GM21619 (cell line): ENCODE measurements around the gene CD53.
"Not testable (repeated sequence)": the region's sequence is repeated elsewhere in the genome, so short reads cannot be mapped to it uniquely, and the experiment has no call there.

Source experiments
- ATAC-seq: cut with Tn5 transposase; IDR thresholded peaks from one replicate; pipeline ENCODE4 v1.9.1; 2021; ENCODE audit not compliant: unreplicated experiment

CD53 gene

GRCh38 chr1:110914676-110915075, 41.7 kb downstream of the CD53 start:
- ATAC-seq: no peak

DNA sequence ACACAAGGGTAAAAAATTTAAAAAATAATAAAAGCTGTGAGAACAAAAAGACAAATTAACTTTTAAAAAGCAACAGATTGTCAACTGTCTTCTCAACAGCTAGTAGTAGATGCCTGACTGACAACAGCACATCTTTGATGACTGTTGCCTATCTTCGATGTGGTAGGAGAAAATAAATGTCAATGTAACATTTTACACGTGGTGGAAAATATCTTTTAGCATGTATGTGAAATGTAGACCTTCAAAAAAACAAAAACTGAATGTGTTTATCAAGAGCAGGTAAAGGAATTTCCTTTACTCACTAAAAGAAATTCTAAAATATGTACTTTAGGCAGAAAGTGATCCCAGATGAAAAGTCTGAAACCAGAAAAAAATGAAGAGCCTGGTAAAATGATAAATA, 42.9 kb downstream of the CD53 start:
- no peak for ATAC-seq

GRCh38 chr1:110916274-110916668, 43.3 kb downstream of the CD53 start:
- no peak for ATAC-seq

GRCh38 chr1:110916669-110917306, 43.8 kb downstream of the CD53 start:
- ATAC-seq: peak; percentile 70

- ATAC-seq: no peak
These were observed 45.1 kb downstream of the CD53 start for GRCh38 chr1:110918016-110918415.

- ATAC-seq: no peak
These were observed 49.0 kb downstream of the CD53 start for GRCh38 chr1:110921953-110922352.

DNA sequence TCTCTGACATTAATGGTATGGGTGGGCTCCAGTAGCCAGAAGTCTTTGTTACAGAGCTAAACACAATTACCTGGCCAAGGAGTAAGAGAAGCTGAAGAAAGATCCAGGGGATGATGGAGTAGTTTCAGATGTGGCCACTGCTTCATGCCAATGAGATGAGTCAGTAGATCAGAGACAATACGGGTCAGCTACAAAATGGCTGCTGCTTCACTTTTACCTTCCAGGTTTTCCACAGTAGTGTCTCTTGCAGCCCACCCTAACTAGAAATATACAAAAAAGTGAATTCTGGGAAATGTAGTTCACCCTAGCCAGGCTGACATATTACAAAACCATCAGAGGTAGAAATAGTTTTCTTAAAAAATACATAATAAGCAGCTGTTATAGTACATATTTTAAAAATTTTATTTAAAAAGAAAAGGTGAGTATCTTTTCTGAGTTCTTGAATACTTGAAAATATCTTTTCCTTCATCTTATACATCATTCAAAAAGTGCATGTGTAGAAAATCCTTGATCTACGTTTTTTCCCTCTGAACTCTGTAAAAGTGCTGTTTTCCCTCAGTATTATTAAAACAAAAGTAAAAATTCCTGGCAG, 54.6 kb downstream of the CD53 start:
- no peak for ATAC-seq

DNA sequence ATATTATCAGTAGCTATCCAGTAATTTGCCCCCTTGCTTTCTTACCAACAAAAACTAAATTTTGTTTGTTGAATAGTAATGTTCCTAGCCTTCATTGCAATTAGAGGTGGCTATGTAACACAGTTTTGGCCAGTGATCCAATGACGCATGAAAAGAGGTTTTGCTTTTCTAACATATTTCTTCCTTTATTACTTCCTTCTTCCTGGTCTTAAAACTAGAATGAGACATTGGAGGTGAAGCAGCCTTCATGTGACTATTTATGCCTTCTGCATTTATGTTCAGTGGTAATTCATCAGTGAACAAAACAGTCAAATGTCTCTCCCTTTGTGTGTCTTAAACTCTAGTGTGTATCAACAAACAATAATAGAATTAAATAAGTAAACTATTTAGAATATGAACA, 55.2 kb downstream of the CD53 start:
- ATAC-seq: no peak

DNA sequence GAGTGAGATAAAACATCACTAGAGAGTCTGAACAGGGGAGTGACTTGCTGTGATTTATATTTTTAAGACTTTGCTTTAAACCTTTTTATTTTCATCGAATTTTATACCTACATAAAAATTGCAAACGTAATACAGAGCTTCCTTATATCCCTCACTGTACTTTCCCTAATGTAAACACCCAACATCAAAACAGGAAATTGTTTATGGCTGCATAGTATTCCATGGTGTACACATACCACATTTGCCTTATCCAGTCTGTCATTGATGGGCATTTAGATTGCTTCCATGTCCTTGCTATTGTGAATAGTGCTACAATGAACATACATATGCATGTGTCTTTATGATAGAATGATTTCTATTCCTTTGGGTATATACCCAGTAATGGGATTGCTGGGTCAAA, 56.0 kb downstream of the CD53 start:
- ATAC-seq: no peak

DNA sequence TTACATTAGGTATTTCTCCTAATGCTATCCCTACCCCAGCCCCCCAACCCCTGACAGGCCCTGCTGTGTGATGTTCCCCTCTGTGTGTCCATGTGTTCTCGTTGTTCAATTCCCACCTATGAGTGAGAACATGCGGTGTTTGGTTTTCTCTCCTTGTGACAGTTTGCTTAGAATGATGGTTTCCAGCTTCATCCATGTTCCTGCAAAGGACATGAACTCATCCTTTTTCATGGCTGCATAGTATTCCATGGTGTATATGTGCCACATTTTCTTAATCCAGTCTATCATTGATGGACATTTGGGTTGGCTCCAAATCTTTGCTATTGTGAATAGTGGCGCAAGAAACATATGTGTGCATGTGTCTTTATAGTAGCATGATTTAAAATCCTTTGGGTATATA, 58.1 kb downstream of the CD53 start:
- not testable (repeated sequence) for ATAC-seq

DNA sequence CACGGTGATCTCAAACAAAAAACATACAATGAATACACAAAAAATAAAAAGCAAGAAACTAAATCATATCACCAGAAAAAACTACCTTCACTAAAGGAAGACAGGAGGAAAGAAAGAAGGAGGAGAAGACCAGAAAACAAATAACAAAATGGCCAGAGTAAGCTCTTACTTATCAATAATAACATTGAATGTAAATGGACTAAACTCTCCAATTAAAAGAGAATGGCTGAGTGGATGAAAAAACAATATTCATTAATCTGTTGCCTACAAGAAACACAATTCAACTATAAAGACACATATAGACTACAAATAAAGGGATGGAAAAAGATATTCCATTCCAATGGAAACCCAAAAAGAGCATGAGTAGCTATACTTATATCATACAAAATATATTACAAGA, 63.6 kb downstream of the CD53 start:
- no peak for ATAC-seq

DNA sequence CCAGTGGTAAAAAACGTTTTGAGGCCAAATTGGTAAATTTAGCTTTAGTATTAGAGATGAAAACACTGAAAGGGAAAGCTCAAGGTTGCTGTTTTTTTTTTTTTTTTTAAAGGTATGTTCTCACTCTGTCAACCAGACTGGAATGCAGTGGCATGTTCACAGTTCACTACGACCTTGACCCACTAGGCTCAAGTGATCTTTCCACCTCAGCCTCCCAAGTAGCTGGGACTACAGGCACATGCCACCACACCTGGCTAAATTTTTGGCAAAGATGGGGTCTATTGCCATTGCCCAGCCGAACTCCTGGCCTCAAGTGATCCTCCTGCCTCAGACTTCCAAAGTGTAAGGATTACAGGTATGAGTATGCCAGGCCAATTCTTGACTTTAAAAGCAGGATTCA, 71.9 kb downstream of the CD53 start:
- no peak for ATAC-seq

DNA sequence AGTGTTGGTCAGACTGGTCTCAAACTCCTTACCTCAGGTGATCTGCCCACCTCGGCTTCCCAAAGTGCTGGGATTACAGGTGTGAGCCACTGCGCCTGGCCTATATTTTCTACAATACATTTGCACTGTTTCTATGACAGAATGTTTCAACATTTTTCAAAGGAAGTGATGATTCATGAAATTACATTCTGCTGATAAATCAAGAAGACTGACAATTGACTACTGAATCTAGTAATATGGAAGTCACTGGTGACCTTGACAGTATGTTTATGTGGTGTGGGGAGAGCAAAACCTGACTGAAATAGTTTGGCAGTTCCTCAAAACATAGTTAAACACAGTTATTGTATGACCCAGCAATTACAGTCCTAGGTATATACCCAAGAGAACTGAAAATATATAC, 72.7 kb downstream of the CD53 start:
- ATAC-seq: no peak

DNA sequence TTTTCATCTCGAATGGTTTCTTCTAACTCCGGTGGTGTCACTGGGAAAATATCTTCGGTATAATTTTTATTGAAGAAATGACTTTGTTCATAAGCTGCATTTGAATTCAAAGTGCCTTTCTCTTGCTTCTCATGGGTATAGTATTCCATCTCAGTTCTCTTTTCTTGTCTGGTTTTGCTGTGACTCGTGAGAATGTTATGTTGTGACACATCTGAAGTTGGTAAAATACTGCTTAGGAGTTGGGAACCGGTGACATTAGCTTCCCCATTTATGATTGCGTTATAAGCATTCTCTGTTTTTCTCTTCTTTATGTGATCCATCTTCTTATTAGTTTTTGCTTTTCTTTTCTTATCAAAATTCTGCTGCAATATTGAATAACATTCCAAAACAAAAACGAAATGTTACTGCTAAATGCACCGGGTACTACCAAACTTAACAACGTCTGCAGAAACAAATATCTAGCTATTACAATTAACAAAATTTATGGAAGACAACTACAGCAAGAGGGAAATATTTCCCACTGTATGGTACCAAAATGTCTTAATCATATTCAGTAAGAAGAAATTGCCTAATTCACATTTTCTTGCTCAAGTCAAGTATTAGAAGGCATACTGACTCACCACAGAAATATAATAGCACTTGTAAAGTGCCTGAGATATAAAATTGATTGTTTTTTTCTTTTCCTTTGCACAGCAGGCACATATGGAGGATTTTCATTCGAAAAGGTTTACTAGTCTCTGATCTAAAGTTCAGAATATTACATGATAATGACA, 75.3 kb downstream of the CD53 start:
- no peak for ATAC-seq
